ENCODE data around the gene PAPSS1. TPM values are rescaled to one million over a fixed set of nuclear protein-coding genes. Genes with fewer than 3 reads are reported as not detected.

PAPSS1 gene
- total and polyA plus RNA-seq, 10 of the 15 experiments (the other 5 are each of a cell fraction or from before 2014, with no cell fraction given): 22.6 to 73.0 (median 30.6) TPM

- TF ChIP-seq, protein P1, sequence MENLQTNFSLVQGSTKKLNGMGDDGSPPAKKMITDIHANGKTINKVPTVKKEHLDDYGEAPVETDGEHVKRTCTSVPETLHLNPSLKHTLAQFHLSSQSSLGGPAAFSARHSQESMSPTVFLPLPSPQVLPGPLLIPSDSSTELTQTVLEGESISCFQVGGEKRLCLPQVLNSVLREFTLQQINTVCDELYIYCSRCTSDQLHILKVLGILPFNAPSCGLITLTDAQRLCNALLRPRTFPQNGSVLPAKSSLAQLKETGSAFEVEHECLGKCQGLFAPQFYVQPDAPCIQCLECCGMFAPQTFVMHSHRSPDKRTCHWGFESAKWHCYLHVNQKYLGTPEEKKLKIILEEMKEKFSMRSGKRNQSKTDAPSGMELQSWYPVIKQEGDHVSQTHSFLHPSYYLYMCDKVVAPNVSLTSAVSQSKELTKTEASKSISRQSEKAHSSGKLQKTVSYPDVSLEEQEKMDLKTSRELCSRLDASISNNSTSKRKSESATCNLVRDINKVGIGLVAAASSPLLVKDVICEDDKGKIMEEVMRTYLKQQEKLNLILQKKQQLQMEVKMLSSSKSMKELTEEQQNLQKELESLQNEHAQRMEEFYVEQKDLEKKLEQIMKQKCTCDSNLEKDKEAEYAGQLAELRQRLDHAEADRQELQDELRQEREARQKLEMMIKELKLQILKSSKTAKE (IDR thresholded peaks at IDR 0.05; ENCODE audit: low read depth, poor library complexity, severe bottlenecking): no peak
- no peak for TF ChIP-seq MAX (IDR thresholded peaks at IDR 0.05; ENCODE audit: low read depth, low read length)
These were observed 22.2 kb upstream of the PAPSS1 start (continued) for GRCh38 chr4:107742196-107742595.

DNA sequence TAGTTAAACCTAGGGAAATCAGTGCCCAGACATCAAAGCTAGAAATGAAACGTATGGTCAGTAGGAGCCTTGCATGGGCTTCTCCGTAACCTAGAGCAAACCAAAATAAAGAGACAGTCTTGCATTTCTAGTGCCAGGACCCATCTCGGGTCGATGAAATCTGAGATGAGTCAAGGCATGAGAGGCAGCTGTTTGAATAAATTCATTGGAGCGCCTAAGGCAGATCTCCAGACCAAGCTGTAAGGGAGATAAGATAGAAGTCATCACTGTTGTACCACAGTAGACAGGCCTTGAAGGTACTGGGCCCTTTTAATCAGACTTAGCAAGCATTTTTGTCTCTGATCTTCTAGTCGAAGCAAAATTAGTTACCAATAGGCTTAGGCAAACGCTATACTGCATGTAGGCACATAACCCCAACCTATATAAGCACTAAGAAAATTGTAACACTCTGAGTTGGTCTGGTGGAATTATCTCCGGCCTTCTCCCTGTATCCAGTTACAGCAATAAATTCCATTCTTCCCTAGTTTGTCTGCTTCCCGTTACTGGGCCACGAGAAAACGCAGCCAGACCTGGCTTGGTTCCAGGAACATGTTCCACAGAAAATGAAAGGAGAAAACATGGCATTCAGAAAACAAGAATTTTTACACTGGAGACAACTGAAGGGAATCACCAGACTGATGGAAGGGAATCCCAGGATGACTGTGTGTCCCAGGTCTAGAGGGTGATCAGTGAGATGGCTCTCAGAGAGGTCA is 21.1 kb upstream of the PAPSS1 start:
- Histone ChIP-seq H3K79me2 (ENCODE audit: control insufficient read depth, insufficient read depth, low read length) (no peaks in the 10 kb centered on the region), H3K9me3 (replicated peaks; ENCODE audit: control insufficient read depth, insufficient read depth, low read length) (no peaks in the 10 kb centered on the region; the same call in 2 of the 3 replicates), H3K4me1 (ENCODE audit: control insufficient read depth, insufficient read depth, low read length) (no peaks in the 10 kb centered on the region), H3K27me3 (replicated peaks in 1 of 2; ENCODE audit: control insufficient read depth in 2 of 2, insufficient read depth in 2 of 2, low read length in 1 of 2) (no peaks in the 10 kb centered on the region), H3K36me3 (ENCODE audit: control insufficient read depth in 2 of 2, insufficient read depth in 2 of 2, low read length in 1 of 2) (no peaks in the 10 kb centered on the region), H3K9ac (ENCODE audit: control insufficient read depth, insufficient read depth, low read length) (no peak overlapping the region), H2AFZ (ENCODE audit: control insufficient read depth, low read depth, low read length) (no peak overlapping the region), H3K4me3 (no peak overlapping the region), H3K4me2 (ENCODE audit: control insufficient read depth, insufficient read depth) (no peak overlapping the region), H4K20me1 (ENCODE audit: control insufficient read depth, insufficient read depth) (no peaks in the 10 kb centered on the region), H3K27ac (ENCODE audit: control insufficient read depth, insufficient read depth) (no peak overlapping the region)
- ChIA-PET SMC1A (ENCODE audit: uncharacterized antibody, unreplicated experiment) (no interaction called here), POLR2A (no interaction called here), RAD21 (ENCODE audit: unreplicated experiment) (interaction anchor here (1.5 kb wide), 1 partner anchor 21 kb away, joined by 3 read pairs; no protein-coding TSS in a partner anchor), CTCF (interaction anchor here (1.1 kb wide), 1 partner anchor 21 kb away, joined by 3 read pairs; the partner anchor contains the start of gene PAPSS1)
- intact Hi-C loops (cut with micrococcal nuclease; ENCODE audit: unreplicated experiment): no loop called here
- 70% methylated on average over 11 of the region's 11 CpGs for WGBS (ENCODE audit: insufficient coverage, insufficient replicate concordance, low lambda C conversion rate, missing lambda C conversion rate)
- BruUV-seq (replicated peaks): no TSS peak
- in situ Hi-C loops (cut with MboI): loop anchor here (25.0 kb wide), 1 partner anchor 704 kb away; the partner anchor contains the start of gene DKK2
- FAIRE-seq (no peak), ATAC-seq (no peak), DNase-seq (ENCODE audit: low read depth, low spot score) (no peak)
- no peak for TF ChIP-seq NFXL1 (IDR thresholded peaks at IDR 0.05; ENCODE audit: borderline replicate concordance)
- TF ChIP-seq, protein P2, sequence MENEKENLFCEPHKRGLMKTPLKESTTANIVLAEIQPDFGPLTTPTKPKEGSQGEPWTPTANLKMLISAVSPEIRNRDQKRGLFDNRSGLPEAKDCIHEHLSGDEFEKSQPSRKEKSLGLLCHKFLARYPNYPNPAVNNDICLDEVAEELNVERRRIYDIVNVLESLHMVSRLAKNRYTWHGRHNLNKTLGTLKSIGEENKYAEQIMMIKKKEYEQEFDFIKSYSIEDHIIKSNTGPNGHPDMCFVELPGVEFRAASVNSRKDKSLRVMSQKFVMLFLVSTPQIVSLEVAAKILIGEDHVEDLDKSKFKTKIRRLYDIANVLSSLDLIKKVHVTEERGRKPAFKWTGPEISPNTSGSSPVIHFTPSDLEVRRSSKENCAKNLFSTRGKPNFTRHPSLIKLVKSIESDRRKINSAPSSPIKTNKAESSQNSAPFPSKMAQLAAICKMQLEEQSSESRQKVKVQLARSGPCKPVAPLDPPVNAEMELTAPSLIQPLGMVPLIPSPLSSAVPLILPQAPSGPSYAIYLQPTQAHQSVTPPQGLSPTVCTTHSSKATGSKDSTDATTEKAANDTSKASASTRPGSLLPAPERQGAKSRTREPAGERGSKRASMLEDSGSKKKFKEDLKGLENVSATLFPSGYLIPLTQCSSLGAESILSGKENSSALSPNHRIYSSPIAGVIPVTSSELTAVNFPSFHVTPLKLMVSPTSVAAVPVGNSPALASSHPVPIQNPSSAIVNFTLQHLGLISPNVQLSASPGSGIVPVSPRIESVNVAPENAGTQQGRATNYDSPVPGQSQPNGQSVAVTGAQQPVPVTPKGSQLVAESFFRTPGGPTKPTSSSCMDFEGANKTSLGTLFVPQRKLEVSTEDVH (IDR thresholded peaks at IDR 0.05; ENCODE audit: low read depth, partially characterized antibody): no peak
- TF ChIP-seq SMAD1 (IDR thresholded peaks at IDR 0.05; ENCODE audit: low read depth, partially characterized antibody): no peak
- no peak for TF ChIP-seq MTA3 (IDR thresholded peaks at IDR 0.05; ENCODE audit: borderline replicate concordance, low read length)
- no peak for TF ChIP-seq TBL1XR1 (IDR thresholded peaks at IDR 0.05; ENCODE audit: low read depth, low read length)
- no peak for TF ChIP-seq ETV6 (conservative IDR thresholded peaks at IDR 0.05 in 1 of 2, IDR thresholded peaks at IDR 0.05 in 1 of 2; ENCODE audit: borderline replicate concordance in 1 of 2, low read depth in 1 of 2)
- no peak for TF ChIP-seq NFIC (IDR thresholded peaks at IDR 0.05; ENCODE audit: low read depth, low read length)
- TF ChIP-seq NR2F1 (conservative IDR thresholded peaks at IDR 0.05): no peak
- no peak for TF ChIP-seq ASH2L (IDR thresholded peaks at IDR 0.05; ENCODE audit: borderline replicate concordance, low read depth)
- no peak for TF ChIP-seq EGR1 (IDR thresholded peaks at IDR 0.05; ENCODE audit: borderline replicate concordance in 1 of 2, low read depth in 2 of 2, low read length in 2 of 2)
